Keratinocyte (primary cell): Measurements from ENCODE around the gene MUL1.

Source experiments
- CTCF ChIP-seq, 3 experiments: IDR thresholded peaks in 1 of 3; conservative IDR thresholded peaks in 1 of 3; optimal IDR thresholded peaks in 1 of 3; 2 replicates in 2 of 3; 3 replicates in 1 of 3; pipeline versions ENCODE3 to v1.5.1; 2011; ENCODE audit warnings: low read length in 3 of 3, mild to moderate bottlenecking in 3 of 3, moderate library complexity in 2 of 3, control low read depth in 1 of 3, inconsistent platforms in 1 of 3; ENCODE audit not compliant: insufficient read depth in 2 of 3; ENCODE audit errors: extremely low read depth in 1 of 3
- EZH2 ChIP-seq: IDR thresholded peaks from one replicate; pipeline ENCODE4 v1.6.1; 2012; ENCODE audit warnings: inconsistent platforms, mild to moderate bottlenecking, low read length, moderate library complexity

- TF ChIP-seq EZH2 (no peak), CTCF (optimal IDR thresholded peaks at IDR 0.05 in 1 of 3, IDR thresholded peaks at IDR 0.05 in 1 of 3, conservative IDR thresholded peaks at IDR 0.05 in 1 of 3; ENCODE audit: extremely low read depth in 1 of 3, insufficient read depth in 2 of 3, low read length in 3 of 3) (no peak)
Measured at GRCh38 chr1:20462397-20462796, 45.6 kb downstream of the MUL1 start.
